Measurements from ENCODE around the gene ZNF454.

GRCh38 chr5:178994580-178995340 lies 53.8 kb downstream of the ZNF454 start, which contains the start of gene GRM6:
- TF ChIP-seq CTCF (IDR thresholded peaks at IDR 0.05) (no peak), POLR2A (IDR thresholded peaks at IDR 0.05) (no peak)

Measured in Peyer's patch (tissue), 4 donors.